Calu3 (cell line): ENCODE data around the gene AASS. TPM values are rescaled to one million over a fixed set of nuclear protein-coding genes. Genes with fewer than 3 reads are reported as not detected.

ENCODE experiments used
- BruUV-seq: library from RNA; stranded (reverse); fragments of 400-500 nt; replicated peaks from 2 replicates; lab custom pipeline; 2021; lab: Mats Ljungman, UMichigan
- CTCF ChIA-PET: fragments of 300-600 bp; sonication (Branson Sonifier 250); formaldehyde crosslinking; loops from one replicate; lab custom pipeline; 2022; ENCODE audit warnings: antibody characterized with exemption; lab: Charles Lee
- DNase-seq: peaks from one replicate; pipeline ENCODE4 v3.0.0; 2022
- H3K27ac Mint-ChIP-seq: one replicate; pipeline ENCODE4 v1.8.0; 2022; ENCODE audit warnings: mixed read lengths; ENCODE audit not compliant: unreplicated experiment
- H3K27me3 Mint-ChIP-seq: one replicate; pipeline ENCODE4 v1.8.0; 2022; ENCODE audit warnings: mixed read lengths; ENCODE audit not compliant: unreplicated experiment
- H3K36me3 Mint-ChIP-seq: one replicate; pipeline ENCODE4 v1.8.0; 2022; ENCODE audit warnings: mild to moderate bottlenecking, moderate library complexity, mixed read lengths; ENCODE audit not compliant: insufficient read depth, unreplicated experiment
- H3K4me1 Mint-ChIP-seq: one replicate; pipeline ENCODE4 v1.8.0; 2022; ENCODE audit warnings: mild to moderate bottlenecking, low read depth, mixed read lengths; ENCODE audit not compliant: unreplicated experiment
- H3K4me3 Mint-ChIP-seq: one replicate; pipeline ENCODE4 v1.8.0; 2022; ENCODE audit warnings: mild to moderate bottlenecking, low read depth, moderate library complexity, mixed read lengths; ENCODE audit not compliant: unreplicated experiment
- H3K9me3 Mint-ChIP-seq: one replicate; pipeline ENCODE4 v1.8.0; 2022; ENCODE audit warnings: low read depth, mixed read lengths; ENCODE audit not compliant: unreplicated experiment
- intact Hi-C: fragments of 100-400 bp; cut with micrococcal nuclease; formaldehyde crosslinking; loops from one replicate; pipeline ENCODE4 v1.10.0; 2022; ENCODE audit not compliant: unreplicated experiment
- total RNA-seq: library from RNA; stranded (reverse); gene quantifications from 2 replicates; pipeline ENCODE4 v1.2.3, GENCODE V29; 2022
- TF ChIP-seq, protein P1 (sequence below): fragments of 200-600 bp; IDR thresholded peaks from one replicate; pipeline ENCODE4 v1.8.0; 2022; ENCODE audit warnings: antibody characterized with exemption; ENCODE audit not compliant: unreplicated experiment

The AASS gene
- total RNA-seq, 1 experiment from 2014 or later = 18.7 TPM

DNA sequence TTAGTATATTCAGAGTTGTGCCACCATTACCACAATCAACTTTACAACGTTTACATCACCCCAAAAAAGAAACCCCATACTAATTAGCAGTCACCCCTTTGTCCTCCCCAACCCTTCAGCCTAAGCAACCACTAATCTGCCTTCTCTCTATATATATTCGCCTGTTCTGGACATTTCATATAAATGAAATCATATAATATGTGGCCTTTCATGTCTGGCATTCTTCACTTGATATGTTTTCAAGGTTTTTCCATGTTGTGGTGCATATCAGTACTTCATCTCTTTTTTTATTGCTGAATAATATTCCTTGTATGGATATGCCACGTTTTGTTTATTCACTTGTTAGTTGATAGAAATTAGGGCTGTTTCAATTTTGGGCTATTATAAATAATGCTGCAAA lies 70.4 kb downstream of the AASS start:
- TF ChIP-seq, protein P1, sequence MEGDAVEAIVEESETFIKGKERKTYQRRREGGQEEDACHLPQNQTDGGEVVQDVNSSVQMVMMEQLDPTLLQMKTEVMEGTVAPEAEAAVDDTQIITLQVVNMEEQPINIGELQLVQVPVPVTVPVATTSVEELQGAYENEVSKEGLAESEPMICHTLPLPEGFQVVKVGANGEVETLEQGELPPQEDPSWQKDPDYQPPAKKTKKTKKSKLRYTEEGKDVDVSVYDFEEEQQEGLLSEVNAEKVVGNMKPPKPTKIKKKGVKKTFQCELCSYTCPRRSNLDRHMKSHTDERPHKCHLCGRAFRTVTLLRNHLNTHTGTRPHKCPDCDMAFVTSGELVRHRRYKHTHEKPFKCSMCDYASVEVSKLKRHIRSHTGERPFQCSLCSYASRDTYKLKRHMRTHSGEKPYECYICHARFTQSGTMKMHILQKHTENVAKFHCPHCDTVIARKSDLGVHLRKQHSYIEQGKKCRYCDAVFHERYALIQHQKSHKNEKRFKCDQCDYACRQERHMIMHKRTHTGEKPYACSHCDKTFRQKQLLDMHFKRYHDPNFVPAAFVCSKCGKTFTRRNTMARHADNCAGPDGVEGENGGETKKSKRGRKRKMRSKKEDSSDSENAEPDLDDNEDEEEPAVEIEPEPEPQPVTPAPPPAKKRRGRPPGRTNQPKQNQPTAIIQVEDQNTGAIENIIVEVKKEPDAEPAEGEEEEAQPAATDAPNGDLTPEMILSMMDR = no peak
- no TSS peak for BruUV-seq
- no peaks in the 10 kb centered on the region for H3K36me3 Mint-ChIP-seq

DNA sequence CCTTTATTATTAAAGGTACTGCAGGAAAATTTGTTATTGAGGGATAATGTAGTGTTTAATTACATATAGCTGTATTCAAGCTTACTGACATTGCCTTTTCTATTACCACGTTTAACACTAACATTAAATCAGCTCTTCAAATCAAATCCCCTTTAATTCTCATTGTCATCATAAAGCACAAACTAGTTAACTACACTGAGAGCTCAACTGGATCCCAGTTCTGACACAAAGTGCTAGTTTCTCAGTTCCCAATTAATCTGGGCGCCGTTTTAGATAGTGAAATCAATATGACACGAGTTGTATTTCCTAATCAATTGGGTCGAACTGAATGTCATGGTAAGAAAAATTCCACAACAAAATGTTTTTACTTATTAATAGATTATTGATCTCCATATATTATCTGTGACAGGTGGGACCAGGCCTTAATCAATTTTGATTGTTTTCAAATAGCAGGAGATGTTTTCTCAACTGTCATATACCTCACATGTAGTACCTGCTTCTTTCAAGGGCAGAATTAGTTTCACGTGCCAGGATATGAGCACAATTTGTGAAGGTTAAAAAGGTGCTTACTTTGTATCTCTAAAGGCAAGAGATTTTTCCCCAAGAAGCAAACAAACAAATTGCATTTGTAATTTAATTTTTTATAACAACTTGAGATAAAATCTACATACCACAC lies 71.0 kb downstream of the AASS start:
- Mint-ChIP-seq H3K9me3 (peaks cover 2% of the 10 kb centered on the region), H3K4me3 (no peak overlapping the region), H3K27me3 (no peaks in the 10 kb centered on the region), H3K27ac (no peak overlapping the region), H3K4me1 (peaks cover 6% of the 10 kb centered on the region), H3K36me3 (no peaks in the 10 kb centered on the region)
- TF ChIP-seq, protein P1 = no peak
- DNase-seq = no peak
- CTCF ChIA-PET = no interaction called here
- intact Hi-C loops = no loop called here
- no TSS peak for BruUV-seq

More for the DNA sequence above, 70.4 kb downstream of the AASS start:
- CTCF ChIA-PET = no interaction called here
- Mint-ChIP-seq H3K27ac (no peak overlapping the region), H3K4me1 (peaks cover 5% of the 10 kb centered on the region), H3K4me3 (no peak overlapping the region), H3K9me3 (peaks cover 2% of the 10 kb centered on the region), H3K27me3 (no peaks in the 10 kb centered on the region)
- no peak for DNase-seq
- intact Hi-C loops = no loop called here

DNA sequence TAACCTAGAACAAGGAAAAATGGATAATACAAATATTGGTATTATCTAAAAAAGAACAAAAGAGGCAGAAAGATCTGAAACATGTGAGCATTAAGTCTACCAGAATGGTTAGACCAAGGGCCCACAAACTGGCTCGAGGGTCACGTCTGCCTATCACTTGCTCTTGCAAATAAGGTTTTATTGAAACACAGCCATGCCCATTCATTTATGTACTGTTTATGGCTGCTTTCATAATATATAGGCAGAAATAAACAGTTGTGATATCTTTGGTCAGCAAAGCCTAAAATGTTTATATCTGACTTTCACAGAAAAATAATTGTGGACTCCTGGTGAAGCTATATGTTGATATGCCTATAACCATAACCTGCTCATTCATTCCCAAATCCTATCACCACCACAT lies 71.8 kb downstream of the AASS start:
- Mint-ChIP-seq H3K27ac (no peak overlapping the region), H3K4me1 (peaks cover 6% of the 10 kb centered on the region), H3K27me3 (no peaks in the 10 kb centered on the region), H3K9me3 (peaks cover 2% of the 10 kb centered on the region), H3K4me3 (no peak overlapping the region), H3K36me3 (no peaks in the 10 kb centered on the region)
- CTCF ChIA-PET = no interaction called here
- BruUV-seq = no TSS peak
- no peak for DNase-seq
- TF ChIP-seq, protein P1 = no peak
- intact Hi-C loops = no loop called here

DNA sequence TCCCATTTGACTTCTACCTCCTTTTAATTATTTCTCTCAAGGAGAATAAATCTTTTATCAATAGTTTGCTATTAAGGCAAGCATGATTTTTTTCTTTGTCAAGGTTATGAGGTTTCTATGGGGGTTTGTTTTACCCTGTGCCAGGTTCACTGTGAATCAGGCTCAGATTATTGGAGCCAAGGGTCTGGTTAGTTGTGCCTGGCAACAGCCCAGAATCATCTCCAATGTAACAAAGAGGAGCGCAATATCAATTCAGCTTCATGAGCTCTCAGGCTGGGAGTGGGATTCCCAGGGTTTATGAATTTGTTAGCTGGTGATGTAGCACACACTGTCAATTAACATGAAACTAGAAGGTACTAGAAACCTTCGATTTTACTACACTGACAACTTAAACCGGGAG lies 73.2 kb downstream of the AASS start:
- no TSS peak for BruUV-seq
- H3K27me3 Mint-ChIP-seq = no peaks in the 10 kb centered on the region
- H3K27ac Mint-ChIP-seq = no peak overlapping the region
- TF ChIP-seq, protein P1 = no peak
- no peak overlapping the region for H3K4me3 Mint-ChIP-seq
- CTCF ChIA-PET = no interaction called here
- DNase-seq = no peak
- H3K4me1 Mint-ChIP-seq = peaks cover 6% of the 10 kb centered on the region
- peaks cover 2% of the 10 kb centered on the region for H3K9me3 Mint-ChIP-seq
- intact Hi-C loops = no loop called here
- no peaks in the 10 kb centered on the region for H3K36me3 Mint-ChIP-seq
